Endometrial microvascular endothelial cells (primary cell): Measurements from ENCODE around the gene PLCE1. TPM values are rescaled to one million over a fixed set of nuclear protein-coding genes. Genes with fewer than 3 reads are reported as not detected.

Experiments
- in situ Hi-C: cut with HindIII; loops from 2 replicates; pipeline ENCODE4 v1.10.0; 2017; ENCODE audit warnings: low sequenced_read_pairs, low pct_unique_long_range_greater_than_20kb; ENCODE audit errors: inconsistent ontology term
- total RNA-seq: library from RNA; depleted of rRNA; stranded (reverse); fragments of >200 nt; gene quantifications from one replicate; pipeline ENCODE4 v1.2.3, GENCODE V29; 2015; ENCODE audit errors: inconsistent ontology term

Gene PLCE1
- total RNA-seq, 1 donor from 2014 or later, result not detected

DNA sequence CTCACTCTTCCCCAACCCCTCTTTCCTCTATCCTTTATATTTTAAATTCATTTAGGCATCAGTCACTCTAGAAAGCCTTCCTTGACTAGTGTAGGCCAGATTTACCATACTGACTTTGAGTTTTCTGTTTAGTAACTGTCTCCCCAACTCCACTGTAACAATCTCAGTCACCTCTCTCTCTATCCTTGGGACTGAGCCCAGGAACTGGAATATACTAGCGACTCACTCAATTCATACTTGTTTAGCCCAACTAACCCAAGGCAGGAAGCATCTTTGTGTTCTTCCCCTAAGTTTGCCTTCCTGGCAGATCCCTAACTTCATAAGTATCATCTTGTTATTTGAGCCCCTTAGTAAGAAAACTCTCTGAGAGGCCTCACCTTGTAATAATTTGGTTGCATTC lies 19.1 kb downstream of the PLCE1 start:
- in situ Hi-C loops, result no loop called here

DNA sequence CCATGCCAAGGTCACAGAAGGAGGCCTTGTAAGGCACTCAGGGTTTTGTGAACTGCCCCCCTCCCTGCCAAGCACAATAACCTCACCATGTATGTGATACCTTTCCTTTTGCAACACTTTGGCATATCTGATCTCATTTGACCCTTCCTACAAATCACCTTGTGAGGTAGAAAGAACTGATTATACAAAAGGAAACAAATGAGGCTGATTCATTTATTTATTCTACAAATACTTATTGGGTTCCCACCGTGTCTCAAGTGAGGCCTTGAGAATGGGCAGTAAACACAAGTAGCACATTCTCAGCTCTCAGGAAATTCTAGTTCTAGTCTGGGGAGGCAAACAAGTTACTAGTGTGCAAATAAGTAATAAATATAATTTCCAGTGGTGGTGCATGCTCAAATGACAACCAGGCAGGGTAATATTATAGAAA lies 19.6 kb downstream of the PLCE1 start:
- in situ Hi-C loops, result no loop called here

DNA sequence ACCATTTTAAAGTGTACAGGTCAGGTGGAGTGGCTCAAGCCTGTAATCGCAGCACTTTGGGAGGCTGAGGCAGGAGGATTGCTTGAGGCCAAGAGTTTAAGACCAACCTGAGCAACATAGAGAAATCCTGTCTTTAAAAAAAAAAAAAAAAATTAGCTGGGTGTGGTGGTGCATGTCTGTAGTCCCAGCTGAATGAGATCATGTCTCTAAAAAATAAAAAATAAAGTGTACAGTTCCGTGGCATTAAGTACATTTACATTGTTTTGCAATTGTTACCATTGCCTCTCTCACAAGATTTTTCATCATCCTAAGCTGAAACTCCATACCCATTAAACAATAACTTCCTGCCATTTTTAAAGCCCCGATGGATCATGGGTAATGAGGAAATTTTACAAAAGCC lies 20.6 kb downstream of the PLCE1 start:
- in situ Hi-C loops, result no loop called here

DNA sequence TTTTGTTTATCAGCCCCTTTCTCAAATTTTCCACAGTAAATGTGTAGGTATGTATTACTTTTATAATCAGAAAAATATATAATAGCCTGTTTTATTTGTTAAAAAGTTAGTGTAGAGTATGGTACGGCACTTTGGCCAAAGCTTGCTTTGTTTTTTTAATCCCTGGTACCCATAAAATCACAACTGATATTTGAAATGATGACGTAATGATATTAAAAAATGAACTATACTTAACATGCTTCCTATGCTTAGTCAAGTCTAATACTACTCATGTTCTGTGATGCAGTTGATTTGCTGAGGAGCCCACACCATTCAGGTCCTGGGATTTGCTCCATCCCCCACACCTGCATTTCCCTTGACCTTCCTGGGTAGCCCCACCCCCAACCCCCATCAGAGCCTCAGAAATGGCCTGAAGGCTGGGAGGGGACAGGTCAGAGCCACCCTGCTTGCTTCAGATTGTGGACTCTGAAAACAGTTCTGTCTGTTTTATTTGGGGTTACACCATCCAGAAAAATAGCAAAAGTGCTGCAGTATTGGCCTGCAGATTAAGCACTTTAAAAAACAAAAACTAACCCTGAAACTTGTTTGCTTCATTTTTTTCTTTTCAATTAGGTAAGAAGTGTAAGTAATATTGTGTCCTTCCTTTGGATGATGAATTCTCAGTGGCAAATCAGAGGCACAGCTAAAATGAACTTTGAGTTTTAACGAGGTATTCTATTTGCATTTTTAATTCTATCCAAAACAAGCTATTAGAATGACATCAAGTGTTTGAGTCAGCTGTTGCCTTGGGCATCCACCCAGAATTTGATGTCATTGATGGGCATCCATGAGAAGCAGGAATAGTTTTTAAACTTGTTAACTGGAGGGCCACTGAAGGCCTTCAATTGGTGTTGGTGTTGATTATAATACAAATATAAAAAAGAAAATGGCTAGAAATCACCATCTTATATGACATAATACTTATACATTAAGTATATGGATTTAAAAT lies 23.3 kb downstream of the PLCE1 start:
- in situ Hi-C loops, result no loop called here

DNA sequence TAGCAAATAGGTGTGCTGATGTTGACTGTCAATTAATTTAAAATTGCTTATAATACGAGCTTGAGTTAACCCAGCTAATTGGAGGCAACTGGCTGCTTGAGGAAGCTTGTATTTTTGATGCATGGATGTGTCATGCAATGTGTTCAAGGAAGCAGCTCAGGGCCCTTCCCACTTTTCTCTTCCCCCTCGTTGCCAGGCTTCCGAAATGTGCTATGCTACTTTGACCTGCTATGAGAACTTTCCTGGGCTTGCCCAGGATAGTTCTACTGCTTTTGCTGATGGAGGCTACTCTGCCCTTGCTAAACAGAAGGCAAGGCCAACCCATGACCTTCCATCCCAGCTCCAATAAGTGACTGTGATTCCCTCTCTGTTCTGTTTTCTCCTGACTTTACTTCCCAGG lies 24.4 kb downstream of the PLCE1 start:
- in situ Hi-C loops, result no loop called here

DNA sequence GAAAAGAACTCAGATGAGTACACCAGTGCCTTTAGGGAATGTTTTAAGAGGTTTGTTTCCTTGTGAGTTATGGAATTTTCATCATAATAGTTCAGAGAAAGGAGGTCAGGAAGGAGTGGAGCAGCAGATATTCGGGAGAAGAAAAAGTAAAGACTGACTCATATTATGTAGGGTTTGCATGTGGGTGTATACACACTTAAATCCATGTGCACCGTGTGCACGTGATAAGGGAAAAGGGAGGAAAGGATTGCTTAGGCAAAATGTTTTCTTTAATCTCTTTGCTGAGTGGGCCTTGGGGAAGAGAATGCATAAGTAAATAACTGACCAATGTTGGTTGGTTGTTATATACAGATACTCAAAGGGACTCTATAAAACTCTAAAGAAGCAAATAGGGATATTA lies 30.2 kb downstream of the PLCE1 start:
- in situ Hi-C loops, result no loop called here

DNA sequence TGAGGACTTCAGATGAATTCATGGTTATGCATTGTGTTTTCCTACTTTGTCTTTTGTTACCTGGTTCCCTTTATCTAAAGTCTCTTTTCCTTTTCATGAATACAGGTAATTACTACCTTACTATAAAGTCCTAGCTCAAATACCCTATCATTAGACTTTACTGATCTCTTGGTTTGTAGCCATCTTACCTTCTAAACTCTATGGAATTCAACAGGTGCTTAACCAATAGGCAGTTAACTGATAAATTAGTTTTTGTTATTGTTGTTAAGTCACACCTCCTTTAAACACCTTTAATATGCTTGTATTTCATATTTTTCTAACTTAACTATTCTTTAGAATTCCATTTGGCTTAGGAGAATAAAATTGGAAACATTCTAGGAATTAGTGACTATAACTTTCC lies 30.7 kb downstream of the PLCE1 start:
- in situ Hi-C loops, result no loop called here

DNA sequence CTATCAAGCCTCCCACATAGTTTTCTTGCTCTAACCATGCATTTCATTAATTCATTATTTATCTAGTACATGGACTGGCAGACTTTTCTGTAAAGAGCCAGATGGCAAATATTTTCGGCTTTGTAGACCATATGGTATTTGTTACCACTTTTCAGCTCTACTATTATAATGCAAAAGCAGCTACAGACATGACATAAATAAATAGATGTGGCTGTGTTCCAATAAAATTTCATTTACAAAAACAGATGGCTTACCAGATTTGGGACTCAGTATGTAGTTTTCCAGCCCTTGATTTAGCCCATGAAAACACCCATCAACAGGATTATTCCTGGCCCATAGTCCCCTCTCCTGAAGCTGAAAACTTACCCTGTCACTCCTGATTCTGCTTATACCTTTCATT lies 32.1 kb downstream of the PLCE1 start:
- in situ Hi-C loops, result no loop called here

DNA sequence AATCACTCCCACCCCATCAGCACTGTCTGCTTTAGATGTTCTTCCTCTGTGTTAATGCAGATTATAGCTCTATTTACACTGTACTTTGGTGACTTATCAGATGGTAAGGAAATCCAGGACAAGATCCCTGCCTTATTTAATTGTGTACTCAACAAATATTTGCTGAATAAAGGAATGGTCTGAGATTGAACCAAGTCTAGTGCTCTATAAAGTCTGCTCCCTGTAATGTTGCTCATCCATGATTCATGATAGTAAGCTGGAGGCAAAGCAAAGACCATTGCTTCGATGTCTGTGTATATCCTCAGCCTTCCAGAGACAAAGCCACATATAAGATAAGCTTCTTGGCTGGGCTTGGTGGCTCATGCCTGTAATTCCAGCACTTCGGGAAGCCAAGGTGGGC lies 33.5 kb downstream of the PLCE1 start:
- in situ Hi-C loops, result no loop called here

DNA sequence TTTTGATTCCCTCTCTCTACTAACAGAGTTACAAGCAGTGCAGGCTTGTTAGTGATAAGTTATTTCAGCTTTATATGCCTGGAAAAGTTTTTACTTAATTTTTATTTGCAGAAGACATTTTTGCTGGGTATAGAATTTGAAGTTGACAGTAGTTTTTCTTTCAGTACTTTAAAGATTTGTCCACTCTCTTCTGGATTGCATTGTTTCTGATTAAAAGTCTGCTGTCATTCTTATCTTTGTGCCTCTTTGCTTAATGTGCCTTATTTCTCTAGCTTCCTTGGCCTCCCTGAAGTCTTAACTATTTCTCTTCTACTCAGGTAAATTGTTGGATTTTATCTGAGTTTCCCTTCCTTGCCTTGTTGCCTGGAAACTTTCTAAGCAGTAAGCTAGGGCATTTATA lies 36.2 kb downstream of the PLCE1 start:
- in situ Hi-C loops, result no loop called here

DNA sequence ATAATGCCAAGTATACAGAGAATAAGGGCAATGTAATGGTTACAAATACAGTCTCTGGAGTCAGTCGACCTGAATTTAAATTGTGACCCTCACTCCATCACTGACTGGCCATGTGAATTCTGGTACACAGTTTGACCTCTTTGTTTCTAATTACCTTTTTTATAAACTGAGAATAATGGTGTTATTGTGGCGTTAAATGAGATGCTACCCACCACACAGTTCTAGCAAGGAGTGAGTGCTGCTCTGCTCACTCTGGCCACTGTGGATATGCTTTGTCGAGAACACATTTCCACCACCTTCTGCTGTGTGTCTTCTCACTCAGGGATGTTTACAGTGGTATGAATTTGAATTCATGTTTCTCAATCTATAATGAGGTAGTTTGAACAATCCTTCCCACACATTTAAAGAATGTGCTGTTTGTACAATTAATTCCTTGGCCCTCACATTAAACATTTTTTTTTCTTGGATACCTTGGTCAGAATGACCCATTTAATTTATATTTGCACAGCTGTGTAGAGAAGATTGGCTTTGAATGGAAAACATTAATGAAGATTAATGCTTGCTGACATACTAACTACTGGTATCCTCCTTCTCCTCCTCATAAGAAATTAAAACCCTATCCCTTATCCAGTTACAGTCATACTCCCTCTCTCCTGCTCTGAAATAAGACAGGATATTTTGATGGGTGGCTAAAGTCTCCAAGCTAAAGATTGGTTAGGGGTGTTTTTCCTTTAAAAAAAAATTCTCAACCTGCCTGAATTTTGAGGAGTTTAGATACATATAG lies 42.4 kb downstream of the PLCE1 start:
- in situ Hi-C loops, result no loop called here

DNA sequence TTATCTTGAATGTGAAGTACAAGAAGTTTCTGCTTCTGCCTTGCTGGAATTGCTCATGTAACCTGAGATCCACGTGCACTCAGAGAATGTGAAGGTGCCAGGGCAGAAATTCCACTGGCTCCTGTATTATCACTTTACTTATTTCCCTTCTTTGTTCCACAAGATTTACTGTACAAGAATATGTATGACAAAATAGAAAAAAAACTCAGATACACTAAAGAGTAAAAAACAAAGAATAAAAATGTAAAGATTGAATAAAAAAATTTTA lies 43.0 kb downstream of the PLCE1 start:
- in situ Hi-C loops, result no loop called here

DNA sequence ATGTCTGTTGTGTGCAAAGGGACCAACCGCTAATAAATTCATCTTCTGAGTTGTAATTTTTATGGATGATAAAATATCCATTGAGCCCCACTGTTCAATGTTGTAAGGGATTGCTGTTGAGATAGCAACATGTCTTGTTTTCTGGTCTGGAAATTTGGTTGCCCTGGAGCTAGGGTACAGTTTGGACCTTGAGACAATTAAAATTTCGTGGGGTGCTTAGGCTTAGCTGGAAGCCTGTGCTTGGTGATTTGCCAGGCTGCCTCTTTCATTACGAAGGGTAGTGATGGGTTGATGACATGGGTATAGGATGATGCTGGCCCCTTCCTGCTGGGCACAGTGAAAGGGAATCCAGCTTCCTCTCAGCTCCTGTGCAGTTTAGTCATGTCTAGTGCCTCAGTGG lies 43.6 kb downstream of the PLCE1 start:
- in situ Hi-C loops, result no loop called here

DNA sequence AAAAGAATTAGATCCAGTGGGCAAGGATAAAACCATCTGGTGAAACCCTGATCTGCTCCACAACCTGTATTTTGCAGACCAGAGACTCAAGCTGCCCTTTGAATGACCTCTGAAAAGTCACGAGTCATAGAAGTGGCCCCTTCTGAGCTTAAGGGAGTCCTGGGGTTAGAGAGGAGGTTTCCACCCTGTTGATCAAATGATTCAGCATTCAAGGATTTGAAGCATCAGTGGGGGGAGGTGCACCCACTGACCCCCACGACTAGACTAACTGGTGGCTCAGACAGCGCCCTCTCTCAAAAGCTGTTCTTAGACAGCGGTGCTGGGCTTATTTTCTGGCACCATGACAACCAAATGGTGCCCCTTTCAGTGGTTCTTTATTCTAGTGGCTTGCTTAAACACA lies 44.3 kb downstream of the PLCE1 start:
- in situ Hi-C loops, result no loop called here

DNA sequence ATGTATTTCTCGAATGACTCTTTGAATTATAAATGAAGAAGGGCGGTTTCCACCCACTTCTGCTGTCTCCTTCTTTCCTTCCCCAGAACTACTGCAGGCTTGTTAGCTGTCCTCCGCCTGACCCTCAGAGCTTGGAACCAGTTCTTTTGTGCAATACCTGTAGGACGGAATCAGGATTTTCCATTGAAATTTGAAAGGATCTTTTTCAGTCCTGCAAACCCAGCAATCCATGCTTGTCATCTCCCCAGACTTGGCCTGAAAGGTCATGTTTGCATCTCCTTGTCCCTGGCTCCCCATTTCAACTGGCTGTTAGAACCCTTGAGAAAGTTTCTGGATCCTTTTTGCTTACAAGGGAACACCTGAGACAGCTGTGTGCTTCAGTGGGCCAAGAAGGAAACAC lies 47.5 kb downstream of the PLCE1 start:
- in situ Hi-C loops, result no loop called here

DNA sequence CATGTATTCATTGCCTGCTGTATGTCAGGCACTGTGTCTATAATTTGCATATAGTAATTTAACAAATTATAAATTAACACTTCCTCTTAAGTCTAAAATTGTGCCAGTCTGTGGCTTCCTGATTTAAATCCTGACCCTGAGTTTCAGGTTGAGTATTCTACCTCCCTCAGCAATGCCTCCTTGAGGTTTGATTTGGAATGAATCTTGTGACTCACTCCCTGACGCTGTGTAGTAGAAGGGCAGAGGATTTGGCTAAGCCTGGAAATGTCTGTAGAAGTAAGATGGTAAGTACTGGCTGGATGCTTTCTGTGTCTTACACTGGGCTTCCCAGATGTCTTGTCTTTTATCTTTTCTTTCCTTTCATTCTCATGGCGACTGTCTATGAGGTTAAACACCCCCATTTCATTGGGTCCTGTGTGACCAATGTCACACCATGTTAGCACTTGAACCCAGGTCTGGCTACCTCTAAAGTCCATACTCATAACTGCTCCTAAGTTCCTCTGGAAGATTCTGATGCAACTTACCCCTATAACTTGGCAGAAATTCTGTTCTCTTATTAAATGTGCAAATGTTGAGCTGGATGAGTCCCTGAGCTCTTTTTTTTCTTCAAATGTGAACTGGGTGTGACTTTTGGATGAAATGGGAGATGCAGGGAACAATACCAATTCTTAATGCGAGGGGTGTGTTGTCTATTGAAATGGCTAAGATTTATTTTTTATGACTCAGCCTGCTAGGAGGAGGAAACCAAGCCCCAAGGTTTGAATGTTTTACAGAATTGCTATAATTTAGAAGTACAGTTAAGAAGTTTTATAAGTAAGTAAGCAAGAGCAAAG lies 48.5 kb downstream of the PLCE1 start:
- in situ Hi-C loops, result no loop called here

DNA sequence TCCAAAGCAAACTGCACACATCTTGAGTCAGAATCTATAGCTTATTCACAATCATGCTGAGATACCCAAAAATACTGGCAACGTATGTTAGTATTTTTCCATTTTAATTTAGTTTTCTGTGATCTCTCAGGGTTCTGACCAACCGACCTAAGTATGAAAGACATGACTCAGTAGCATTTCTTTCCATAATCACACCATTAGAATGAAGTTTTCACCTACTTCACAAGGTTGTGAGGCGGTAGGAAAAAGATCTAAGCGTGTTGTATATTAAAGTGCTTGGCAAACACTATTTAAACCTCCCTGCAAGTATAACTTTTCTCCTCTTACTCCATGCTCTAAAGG lies 49.1 kb downstream of the PLCE1 start:
- in situ Hi-C loops, result no loop called here
